ENCODE results near the gene AGBL5.
A peak's percentile ranks its signal among the peaks of the same experiment; 100 is the strongest.

AGBL5 gene

DNA sequence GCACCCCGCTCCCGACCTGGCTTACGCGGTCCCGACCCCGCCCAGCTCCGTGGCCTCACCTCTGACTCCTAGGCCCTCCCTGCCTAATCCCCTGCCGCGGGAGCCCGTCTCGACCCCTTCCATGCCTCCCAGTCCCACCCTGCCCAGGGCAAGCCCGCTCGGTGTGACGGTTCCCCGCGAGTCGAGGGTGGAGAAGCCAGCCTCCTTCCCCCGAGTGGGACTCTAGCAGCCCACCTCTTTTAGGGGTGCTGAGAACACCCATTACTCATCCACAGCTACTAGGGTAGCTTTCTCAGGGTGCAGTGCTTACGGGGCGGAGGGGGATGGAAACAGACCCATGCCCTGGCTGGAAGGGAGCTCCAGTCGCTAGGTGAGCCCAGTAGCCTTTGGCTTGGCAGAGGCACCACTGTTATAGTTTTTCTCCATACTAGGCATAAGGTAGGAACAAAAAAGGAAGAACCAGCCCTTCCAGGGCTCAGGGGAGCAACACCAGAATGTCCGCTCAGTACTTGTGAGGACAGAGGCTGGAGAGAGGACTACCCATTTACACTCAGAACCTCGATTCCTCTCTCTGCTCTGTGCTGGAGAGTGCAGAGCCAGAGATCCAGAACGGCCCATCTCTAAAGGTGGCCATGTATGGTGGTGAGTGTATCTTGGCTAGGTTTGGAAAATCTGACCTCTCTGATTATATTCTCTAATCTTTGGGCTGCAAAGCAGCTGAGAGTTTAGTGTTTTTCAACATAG, 606 bp downstream of the AGBL5 start:
- DNase-seq (ENCODE audit: low read depth): no peak
- TF ChIP-seq, protein P1, sequence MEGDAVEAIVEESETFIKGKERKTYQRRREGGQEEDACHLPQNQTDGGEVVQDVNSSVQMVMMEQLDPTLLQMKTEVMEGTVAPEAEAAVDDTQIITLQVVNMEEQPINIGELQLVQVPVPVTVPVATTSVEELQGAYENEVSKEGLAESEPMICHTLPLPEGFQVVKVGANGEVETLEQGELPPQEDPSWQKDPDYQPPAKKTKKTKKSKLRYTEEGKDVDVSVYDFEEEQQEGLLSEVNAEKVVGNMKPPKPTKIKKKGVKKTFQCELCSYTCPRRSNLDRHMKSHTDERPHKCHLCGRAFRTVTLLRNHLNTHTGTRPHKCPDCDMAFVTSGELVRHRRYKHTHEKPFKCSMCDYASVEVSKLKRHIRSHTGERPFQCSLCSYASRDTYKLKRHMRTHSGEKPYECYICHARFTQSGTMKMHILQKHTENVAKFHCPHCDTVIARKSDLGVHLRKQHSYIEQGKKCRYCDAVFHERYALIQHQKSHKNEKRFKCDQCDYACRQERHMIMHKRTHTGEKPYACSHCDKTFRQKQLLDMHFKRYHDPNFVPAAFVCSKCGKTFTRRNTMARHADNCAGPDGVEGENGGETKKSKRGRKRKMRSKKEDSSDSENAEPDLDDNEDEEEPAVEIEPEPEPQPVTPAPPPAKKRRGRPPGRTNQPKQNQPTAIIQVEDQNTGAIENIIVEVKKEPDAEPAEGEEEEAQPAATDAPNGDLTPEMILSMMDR (IDR thresholded peaks at IDR 0.05; ENCODE audit: control insufficient read depth, insufficient read depth, low read depth, low read length, missing control alignments): no peak
- H3K4me3 ChIP-seq (ENCODE audit: control insufficient read depth, low read depth, low read length): peak overlapping the region; percentile 98

DNA sequence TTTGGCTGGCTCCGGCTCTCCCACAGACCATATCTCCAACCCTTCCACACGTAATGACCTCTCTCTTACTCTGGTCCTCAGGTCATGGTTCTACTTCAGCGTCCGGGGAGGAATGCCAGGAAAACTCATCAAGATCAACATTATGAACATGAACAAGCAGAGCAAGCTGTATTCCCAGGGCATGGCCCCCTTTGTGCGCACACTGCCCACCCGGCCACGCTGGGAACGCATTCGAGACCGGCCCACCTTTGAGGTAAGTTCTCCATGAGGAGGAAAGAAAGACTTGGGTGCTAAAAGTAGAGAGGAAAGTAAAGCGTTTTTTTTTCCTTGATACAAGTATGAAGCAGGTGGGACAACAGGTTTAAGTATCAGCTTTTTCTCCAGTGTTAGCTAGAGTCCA, 1.9 kb downstream of the AGBL5 start:
- TF ChIP-seq, protein P1 (IDR thresholded peaks at IDR 0.05; ENCODE audit: control insufficient read depth, insufficient read depth, low read depth, low read length, missing control alignments): no peak
- DNase-seq (ENCODE audit: low read depth): no peak
- H3K4me3 ChIP-seq (ENCODE audit: control insufficient read depth, low read depth, low read length): no peak overlapping the region

DNA sequence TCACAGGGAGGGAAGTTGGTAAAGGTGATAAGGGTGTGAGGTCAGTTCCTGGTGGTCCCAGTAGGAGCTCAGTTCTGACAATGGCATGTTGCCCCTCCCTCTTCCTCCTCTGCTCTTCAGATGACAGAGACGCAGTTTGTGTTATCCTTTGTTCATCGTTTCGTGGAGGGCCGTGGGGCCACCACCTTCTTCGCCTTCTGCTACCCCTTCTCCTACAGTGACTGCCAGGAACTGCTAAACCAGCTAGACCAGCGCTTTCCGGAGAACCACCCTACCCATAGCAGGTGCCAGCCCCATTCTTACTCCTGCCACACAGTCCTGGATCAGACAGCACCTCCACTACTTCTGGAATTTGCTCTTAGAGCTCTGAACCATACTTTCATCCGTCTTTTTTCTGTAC, 2.3 kb downstream of the AGBL5 start:
- TF ChIP-seq, protein P1 (IDR thresholded peaks at IDR 0.05; ENCODE audit: control insufficient read depth, insufficient read depth, low read depth, low read length, missing control alignments): no peak
- H3K4me3 ChIP-seq (ENCODE audit: control insufficient read depth, low read depth, low read length): no peak overlapping the region
- DNase-seq (ENCODE audit: low read depth): no peak

DNA sequence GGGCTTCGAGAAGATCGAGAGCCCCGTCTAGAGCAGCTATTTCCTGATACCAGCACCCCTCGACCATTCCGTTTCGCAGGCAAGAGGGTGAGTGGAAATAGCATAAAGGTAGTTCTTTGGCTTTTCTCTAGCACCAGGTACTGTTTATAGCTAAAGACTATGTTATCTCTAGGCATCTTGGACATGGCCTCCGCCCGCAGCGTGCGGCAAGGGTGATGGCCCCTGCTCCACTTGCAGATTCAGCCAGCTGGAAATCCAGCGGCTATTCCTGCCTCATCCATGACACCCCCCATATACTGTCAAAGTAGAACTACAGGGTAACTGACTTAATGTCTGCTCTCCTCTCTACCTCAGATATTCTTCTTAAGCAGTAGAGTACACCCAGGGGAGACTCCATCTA, 3.3 kb downstream of the AGBL5 start:
- H3K4me3 ChIP-seq (ENCODE audit: control insufficient read depth, low read depth, low read length): no peak overlapping the region
- TF ChIP-seq, protein P1 (IDR thresholded peaks at IDR 0.05; ENCODE audit: control insufficient read depth, insufficient read depth, low read depth, low read length, missing control alignments): no peak
- no peak for DNase-seq (ENCODE audit: low read depth)

DNA sequence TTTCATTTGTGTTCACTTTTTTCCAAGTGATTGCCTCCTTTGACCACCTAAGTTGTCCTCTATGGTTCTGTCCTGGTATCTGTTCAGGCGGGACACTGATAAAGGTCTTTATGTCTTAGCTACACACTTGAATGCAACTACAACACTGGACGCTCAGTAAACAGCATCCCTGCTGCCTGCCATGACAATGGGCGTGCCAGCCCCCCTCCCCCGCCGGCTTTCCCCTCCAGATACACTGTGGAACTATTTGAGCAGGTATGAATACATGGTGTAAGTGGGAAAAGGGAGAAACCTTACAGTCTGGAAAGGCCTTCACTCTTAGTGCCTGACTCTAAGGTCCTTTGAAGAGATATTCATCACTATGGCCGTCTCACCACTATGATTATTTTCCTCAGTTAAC, 5.7 kb downstream of the AGBL5 start:
- DNase-seq (ENCODE audit: low read depth): no peak
- no peak overlapping the region for H3K4me3 ChIP-seq (ENCODE audit: control insufficient read depth, low read depth, low read length)
- TF ChIP-seq, protein P1 (IDR thresholded peaks at IDR 0.05; ENCODE audit: control insufficient read depth, insufficient read depth, low read depth, low read length, missing control alignments): no peak

DNA sequence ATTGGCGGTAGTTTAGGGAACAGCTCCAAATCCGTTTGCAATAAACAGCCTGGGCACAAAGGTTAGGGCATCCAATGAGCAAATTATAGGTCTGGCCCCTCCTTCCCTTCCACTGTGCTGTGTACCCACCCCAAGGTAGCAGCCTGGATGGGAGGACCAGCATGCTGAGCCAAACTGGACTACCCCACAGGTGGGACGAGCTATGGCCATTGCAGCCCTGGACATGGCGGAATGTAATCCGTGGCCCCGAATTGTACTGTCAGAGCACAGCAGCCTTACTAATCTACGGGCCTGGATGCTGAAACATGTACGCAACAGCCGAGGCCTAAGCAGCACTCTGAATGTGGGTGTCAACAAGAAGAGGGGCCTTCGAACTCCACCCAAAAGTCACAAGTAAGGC, 6.7 kb downstream of the AGBL5 start:
- no peak for DNase-seq (ENCODE audit: low read depth)
- TF ChIP-seq, protein P1 (IDR thresholded peaks at IDR 0.05; ENCODE audit: control insufficient read depth, insufficient read depth, low read depth, low read length, missing control alignments): no peak
- H3K4me3 ChIP-seq (ENCODE audit: control insufficient read depth, low read depth, low read length): no peak overlapping the region

Measured in AG09309 (cell line).